GM12801 (cell line): ENCODE data around the gene LIX1.

Source experiments
- CTCF ChIP-seq: IDR thresholded peaks from one replicate; pipeline ENCODE4 v1.5.1; 2011; ENCODE audit warnings: control low read depth; ENCODE audit not compliant: insufficient read length; ENCODE audit errors: extremely low read depth

Gene LIX1

GRCh38 chr5:97124335-97124734, 18.1 kb downstream of the LIX1 start:
- TF ChIP-seq CTCF, result no peak

- TF ChIP-seq CTCF, result no peak
Observed at GRCh38 chr5:97121848-97122247, 20.6 kb downstream of the LIX1 start.

- no peak for TF ChIP-seq CTCF
Observed at GRCh38 chr5:97120195-97120594, 22.2 kb downstream of the LIX1 start.

GRCh38 chr5:97119007-97119390, 23.4 kb downstream of the LIX1 start:
- no peak for TF ChIP-seq CTCF

- no peak for TF ChIP-seq CTCF
Observed at GRCh38 chr5:97118261-97119006, 24.0 kb downstream of the LIX1 start.

- TF ChIP-seq CTCF, result no peak
Observed at GRCh38 chr5:97115932-97116331, 26.5 kb downstream of the LIX1 start.

GRCh38 chr5:97112230-97112629, 30.2 kb downstream of the LIX1 start:
- TF ChIP-seq CTCF, result no peak
